Activated CD4-positive, alpha-beta T cell treated with anti-CD3 and anti-CD28 coated beads, Interleukin-2, amount 10 ng/mL, durations not matched to agents 7 days and 5 days (primary cell): ENCODE measurements around the gene WDFY1. TPM values are rescaled to one million over a fixed set of nuclear protein-coding genes. Genes with fewer than 3 reads are reported as not detected.

ENCODE experiments used
- CTCF ChIA-PET: fragments of 350-600 bp; sonication (Branson Sonifier 250); formaldehyde crosslinking; loops from one replicate; lab custom pipeline; 2021; ENCODE audit warnings: antibody characterized with exemption; lab: Charles Lee
- POLR2A ChIA-PET: fragments of 350-600 bp; sonication (Branson Sonifier 250); formaldehyde crosslinking; loops from one replicate; lab custom pipeline; 2021; ENCODE audit warnings: antibody characterized with exemption; lab: Charles Lee
- DNase-seq: peaks from one replicate; pipeline ENCODE4 v3.0.0-alpha.2; 2020
- H3K27ac Mint-ChIP-seq: one replicate; pipeline ENCODE4 v1.8.0; 2021; ENCODE audit warnings: mild to moderate bottlenecking, moderate library complexity, mixed read lengths
- H3K27me3 Mint-ChIP-seq: one replicate; pipeline ENCODE4 v1.8.0; 2021; ENCODE audit warnings: mixed read lengths
- H3K36me3 Mint-ChIP-seq: one replicate; pipeline ENCODE4 v1.8.0; 2021; ENCODE audit warnings: low read depth, mixed read lengths
- H3K4me1 Mint-ChIP-seq: one replicate; pipeline ENCODE4 v1.8.0; 2021; ENCODE audit warnings: mixed read lengths
- H3K4me3 Mint-ChIP-seq: one replicate; pipeline ENCODE4 v1.8.0; 2021; ENCODE audit warnings: mild to moderate bottlenecking, moderate library complexity, mixed read lengths
- H3K9me3 Mint-ChIP-seq: one replicate; pipeline ENCODE4 v1.8.0; 2021; ENCODE audit warnings: mixed read lengths
- total RNA-seq, 2 experiments: library from RNA; stranded (reverse); gene quantifications; one replicate each; pipeline ENCODE4 v1.2.3, GENCODE V29; 2021

WDFY1 gene
- total RNA-seq, 2 experiments from 2014 or later = 79.2 to 82.5 TPM

DNA sequence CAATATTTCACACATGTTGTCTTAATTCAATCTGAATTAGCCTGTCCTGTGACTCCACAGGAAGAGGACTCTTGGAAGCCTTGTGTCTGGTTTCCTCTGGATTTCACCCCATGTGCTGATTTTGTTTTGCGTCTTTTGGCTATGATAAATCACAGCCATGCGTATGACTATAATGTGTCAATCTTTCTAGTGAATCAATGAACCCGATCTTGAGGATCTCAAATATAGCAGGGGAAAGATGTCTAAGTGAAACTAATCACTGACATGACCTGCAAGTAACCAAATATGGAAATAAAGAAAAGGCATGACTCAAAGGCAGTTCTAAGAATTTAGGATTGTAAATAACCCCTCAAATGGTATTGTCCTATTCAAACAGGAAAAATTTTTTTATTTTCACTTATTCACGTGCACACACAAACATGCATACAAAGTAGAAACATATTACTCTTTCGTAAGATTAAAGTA, 8.2 kb downstream of the WDFY1 start:
- DNase-seq = no peak
- POLR2A ChIA-PET = no interaction called here

DNA sequence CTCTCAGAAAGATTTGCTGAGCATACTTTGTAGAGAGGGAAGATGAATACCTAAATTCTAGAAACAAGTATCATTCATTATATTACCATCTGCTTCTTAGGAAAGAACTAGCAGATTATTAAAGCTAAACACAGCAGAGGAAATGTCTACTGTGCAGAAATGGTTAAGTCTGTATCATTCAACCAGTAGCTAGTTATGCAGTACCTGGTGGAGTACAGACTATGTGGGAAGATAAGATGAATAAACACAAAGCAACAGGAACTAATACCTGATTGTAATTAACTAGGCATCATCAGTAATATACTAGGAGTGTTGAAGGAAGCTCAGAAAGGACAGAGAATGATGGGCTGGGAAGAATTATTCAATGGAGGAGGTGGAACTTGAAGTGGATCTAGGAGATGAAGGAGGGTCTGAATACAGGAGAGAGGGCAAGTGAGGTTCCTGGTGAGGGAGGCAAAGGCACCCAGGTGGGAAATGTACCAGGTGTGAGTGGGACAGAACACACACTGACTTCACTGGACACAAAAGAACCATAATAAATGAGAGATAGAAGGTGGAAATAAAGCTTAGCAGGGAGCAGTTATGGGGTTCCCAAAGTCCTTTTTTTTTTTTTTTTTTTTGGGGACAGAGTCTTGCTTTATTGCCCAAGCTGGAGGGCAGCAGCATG, 9.5 kb downstream of the WDFY1 start:
- no peak overlapping the region for H3K4me3 Mint-ChIP-seq
- no peak overlapping the region for H3K27ac Mint-ChIP-seq
- no peaks in the 10 kb centered on the region for H3K27me3 Mint-ChIP-seq
- DNase-seq = no peak
- H3K4me1 Mint-ChIP-seq = peaks cover 82% of the 10 kb centered on the region
- POLR2A ChIA-PET = no interaction called here
- peaks cover 29% of the 10 kb centered on the region for H3K36me3 Mint-ChIP-seq
- peaks cover 6% of the 10 kb centered on the region for H3K9me3 Mint-ChIP-seq
- CTCF ChIA-PET = interaction anchor here (0.9 to 1.4 kb wide), 3 partner anchors 9 to 39 kb away, joined by 3 read pairs; no protein-coding TSS in a partner anchor

More for the DNA sequence above, 8.2 kb downstream of the WDFY1 start:
- CTCF ChIA-PET = no interaction called here
- peaks cover 8% of the 10 kb centered on the region for H3K9me3 Mint-ChIP-seq
- peak overlapping the region; percentile 33 for H3K27ac Mint-ChIP-seq
- peak overlapping the region; percentile 47 for H3K4me3 Mint-ChIP-seq
- H3K36me3 Mint-ChIP-seq = peaks cover 33% of the 10 kb centered on the region
- no peaks in the 10 kb centered on the region for H3K27me3 Mint-ChIP-seq
- peaks cover 80% of the 10 kb centered on the region for H3K4me1 Mint-ChIP-seq

DNA sequence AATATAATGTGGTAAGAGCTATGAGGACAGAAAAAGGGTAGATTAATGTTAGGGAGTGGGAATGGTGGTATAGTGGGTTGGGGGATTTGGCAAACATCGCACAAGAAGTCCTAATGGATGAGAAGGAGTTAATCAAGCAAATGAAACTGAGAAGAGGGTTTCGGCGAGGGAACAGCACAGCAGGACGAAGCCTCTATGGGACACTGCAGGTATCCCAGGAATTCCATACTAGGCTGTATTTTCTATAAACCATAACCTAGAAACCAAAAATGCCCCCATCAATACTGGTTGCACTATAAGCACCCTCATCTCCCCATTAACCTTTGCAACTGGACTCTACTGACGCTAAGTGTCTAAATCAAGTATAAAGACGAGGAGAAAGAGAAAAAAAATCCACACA, 10.3 kb downstream of the WDFY1 start:
- ChIA-PET POLR2A (no interaction called here), CTCF (interaction anchor here (1.2 to 1.4 kb wide), 2 partner anchors 8 to 40 kb away, joined by 3 read pairs; no protein-coding TSS in a partner anchor)
- no peaks in the 10 kb centered on the region for H3K27me3 Mint-ChIP-seq
- H3K9me3 Mint-ChIP-seq = peaks cover 6% of the 10 kb centered on the region
- peaks cover 85% of the 10 kb centered on the region for H3K4me1 Mint-ChIP-seq
- H3K4me3 Mint-ChIP-seq = no peak overlapping the region
- DNase-seq = no peak
- H3K36me3 Mint-ChIP-seq = peaks cover 28% of the 10 kb centered on the region
- H3K27ac Mint-ChIP-seq = no peak overlapping the region

DNA sequence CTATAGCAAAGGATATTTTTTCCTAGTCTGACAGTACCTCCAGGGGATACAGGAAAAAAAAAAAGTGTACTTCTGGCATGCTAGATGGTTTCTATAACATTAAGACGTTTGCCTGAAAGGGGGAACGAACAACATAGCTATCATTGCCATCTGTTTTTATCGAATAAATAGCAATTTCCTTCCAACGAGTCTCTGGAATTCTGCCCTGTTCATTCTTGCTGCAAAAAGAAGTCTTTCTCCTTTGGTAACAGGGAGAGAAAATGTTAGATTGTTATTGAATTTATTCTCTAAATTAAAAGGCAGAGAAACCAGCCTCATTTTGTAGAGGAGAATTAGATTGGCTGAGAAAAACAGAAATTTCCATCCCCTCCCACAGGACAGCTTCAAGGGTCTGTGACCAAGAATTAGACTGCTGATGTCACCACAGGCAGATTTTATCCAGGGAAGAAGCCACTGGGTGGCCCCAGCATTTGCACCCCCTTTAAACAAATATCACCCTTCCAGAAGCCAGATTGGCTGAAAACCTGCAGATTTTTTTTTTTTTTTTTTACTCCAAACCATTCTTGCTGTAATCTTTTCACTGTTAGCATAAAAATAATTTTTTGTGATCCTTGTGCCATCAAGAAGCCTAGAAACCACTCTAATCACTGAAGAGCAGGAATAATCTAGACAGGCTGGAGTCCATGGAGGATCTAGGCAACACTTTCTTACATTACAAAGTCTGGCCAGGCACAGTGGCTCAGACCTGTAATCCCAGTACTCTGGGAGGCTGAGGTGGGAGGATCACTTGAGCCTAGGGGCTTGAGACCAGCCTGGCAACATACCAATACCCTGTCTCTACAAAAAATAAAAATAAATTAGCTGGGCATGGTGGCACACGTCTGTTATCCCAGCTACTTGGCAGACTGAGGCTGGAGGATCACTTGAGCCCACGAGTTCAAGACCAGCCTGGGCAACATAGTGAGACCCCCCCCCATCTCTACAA, 12.0 kb downstream of the WDFY1 start:
- Mint-ChIP-seq H3K4me3 (no peak overlapping the region), H3K27ac (peak overlapping the region; percentile 41), H3K27me3 (no peaks in the 10 kb centered on the region), H3K36me3 (peaks cover 17% of the 10 kb centered on the region), H3K9me3 (no peaks in the 10 kb centered on the region), H3K4me1 (peaks cover 83% of the 10 kb centered on the region)
- DNase-seq = no peak
- CTCF ChIA-PET = interaction anchor here (0.6 to 1.2 kb wide), 2 partner anchors 10 to 17 kb away, joined by 3 read pairs; no protein-coding TSS in a partner anchor
- POLR2A ChIA-PET = no interaction called here

DNA sequence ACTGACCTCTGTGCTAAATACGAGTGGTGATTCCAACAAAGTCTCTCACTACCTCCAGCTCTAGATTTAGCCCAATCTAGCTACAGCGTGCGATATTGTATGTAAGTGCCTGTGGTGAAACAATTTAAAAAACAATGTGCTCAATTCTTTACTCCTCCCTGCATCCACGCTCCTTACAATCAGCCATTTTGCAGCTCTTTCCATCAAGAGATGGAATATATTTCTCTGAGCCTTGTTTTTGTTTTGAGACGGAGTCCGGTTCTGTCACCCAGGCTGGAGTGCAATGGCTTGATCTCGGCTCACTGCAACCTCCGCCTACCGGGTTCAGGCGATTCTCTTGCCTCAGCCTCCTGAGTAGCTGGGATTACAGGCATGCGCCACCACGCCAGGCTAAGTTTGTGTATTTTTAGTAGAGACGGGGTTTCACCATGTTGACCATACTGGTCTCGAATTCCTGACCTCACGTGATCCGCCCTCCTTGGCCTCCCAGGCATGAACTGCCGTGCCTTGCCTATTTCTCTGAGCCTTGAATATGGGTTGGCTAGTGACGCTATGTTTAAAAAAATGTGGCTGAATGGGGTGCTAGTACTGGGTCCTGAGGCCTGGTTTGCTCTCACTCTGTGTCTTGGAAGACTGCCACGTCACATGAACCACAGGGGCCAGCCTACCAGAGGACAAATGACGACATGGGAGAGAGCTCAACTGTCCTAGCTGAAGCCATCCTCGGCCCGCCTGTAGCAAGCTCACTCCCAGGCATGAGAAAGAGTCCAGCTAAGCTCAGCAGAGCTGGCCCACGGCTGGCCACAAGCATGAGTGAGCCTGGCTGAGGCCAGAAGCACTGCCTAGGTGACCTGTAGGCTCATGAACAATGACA, 14.8 kb downstream of the WDFY1 start:
- CTCF ChIA-PET = interaction anchor here (1.2 to 1.4 kb wide), 3 partner anchors 11 to 38 kb away, joined by 3 read pairs; no protein-coding TSS in a partner anchor
- peaks cover 70% of the 10 kb centered on the region for H3K4me1 Mint-ChIP-seq
- H3K36me3 Mint-ChIP-seq = peaks cover 26% of the 10 kb centered on the region
- peaks cover 6% of the 10 kb centered on the region for H3K9me3 Mint-ChIP-seq
- peak overlapping the region; percentile 83 for H3K27ac Mint-ChIP-seq
- no peak for DNase-seq
- POLR2A ChIA-PET = no interaction called here
- H3K27me3 Mint-ChIP-seq = no peaks in the 10 kb centered on the region
- peak overlapping the region; percentile 50 for H3K4me3 Mint-ChIP-seq

DNA sequence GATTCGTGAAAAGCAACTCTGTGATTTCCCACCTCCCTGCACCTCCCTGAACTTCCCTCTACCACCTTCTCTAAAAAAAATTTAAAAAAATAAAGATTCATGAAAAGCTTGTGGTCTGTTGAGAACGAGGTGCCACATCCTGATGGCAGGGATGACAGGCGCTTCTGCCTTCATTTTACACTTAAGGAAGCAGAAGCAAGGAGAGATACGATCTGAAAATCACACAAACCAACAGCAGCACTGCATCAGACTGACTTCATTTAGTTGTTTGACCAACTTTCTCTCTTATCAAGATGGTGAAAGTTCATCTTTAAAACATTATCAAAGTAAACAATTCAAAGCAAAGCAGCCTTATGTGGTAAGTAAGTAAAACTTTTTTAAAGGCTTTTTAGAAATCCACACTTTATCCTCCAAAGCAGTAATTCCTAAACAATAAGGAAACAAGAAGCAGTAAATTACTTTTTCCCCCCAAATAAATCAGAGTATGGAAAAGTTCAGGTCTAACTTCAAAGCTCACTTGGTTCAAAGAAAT, 15.5 kb downstream of the WDFY1 start:
- POLR2A ChIA-PET = no interaction called here
- Mint-ChIP-seq H3K27me3 (no peaks in the 10 kb centered on the region), H3K27ac (peak overlapping the region; percentile 83), H3K4me1 (peaks cover 63% of the 10 kb centered on the region), H3K36me3 (peaks cover 29% of the 10 kb centered on the region), H3K4me3 (peak overlapping the region; percentile 50), H3K9me3 (peaks cover 6% of the 10 kb centered on the region)
- CTCF ChIA-PET = interaction anchor here (0.7 to 1.4 kb wide), 4 partner anchors 11 to 106 kb away, joined by 3 read pairs; no protein-coding TSS in a partner anchor
- DNase-seq = peak; percentile 58

DNA sequence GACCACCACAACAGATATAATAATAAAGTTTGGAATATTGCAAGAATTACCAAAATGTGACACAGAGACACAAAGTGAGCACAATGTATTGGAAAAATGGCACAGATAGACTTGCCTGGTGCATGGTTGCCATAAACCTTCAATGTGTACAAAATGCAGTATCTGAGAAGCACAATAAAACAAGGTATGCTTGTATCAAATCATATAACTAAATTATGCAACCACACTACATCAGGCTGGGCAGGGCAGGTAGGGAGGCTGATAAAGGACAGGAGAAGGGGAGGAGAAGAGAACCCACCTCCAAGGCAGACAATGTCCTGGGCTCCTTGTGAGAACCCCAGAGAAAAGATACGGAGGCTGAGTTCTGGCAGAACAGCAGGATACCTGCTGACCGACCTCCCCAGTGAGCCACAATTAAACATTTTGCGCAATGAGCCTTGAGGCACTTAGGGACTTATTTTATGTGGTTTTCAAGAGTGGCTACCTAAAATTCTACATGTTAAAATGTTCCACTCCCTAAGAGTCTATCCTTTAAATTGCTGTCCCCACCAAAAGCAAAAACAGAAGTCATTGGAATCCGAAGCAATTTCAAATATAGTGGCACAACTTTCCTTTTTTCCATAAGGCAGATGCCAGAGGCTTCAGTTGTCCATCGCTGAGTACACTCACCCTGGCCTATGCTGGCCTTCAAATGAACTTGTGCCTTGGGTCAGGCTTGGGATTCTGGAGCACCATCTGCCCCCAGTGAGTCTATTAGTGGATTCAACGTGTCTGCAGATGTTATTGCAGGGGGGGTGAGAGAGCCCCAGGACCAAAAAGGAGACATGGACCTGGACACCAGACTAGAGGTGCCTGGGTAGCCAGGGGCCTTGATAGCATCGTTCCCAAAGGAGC, 16.8 kb downstream of the WDFY1 start:
- CTCF ChIA-PET = interaction anchor here (1.1 kb wide), 1 partner anchor 19 kb away, joined by 3 read pairs; no protein-coding TSS in a partner anchor

DNA sequence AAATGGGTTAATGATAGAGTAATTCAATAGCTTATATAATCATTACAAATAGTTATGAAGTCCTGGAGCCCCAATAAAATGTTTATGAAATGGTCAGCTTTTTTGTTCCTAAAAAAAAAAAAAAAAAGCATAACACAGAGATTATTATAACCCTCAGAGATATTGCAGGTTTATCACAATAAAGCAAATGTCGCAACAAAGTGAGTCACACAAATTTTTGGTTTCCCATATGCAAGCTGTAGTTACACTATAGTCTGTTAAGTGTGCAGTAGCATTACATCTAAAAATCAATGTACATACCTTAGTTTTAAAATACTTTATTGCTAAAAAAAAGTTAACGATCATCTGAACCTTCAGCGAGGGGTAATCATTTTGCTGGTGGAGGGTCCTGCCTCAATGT, 20.0 kb downstream of the WDFY1 start:
- CTCF ChIA-PET = interaction anchor here (1.2 kb wide), 1 partner anchor 9 kb away, joined by 3 read pairs; no protein-coding TSS in a partner anchor
- DNase-seq = no peak
- Mint-ChIP-seq H3K27ac (no peak overlapping the region), H3K27me3 (no peaks in the 10 kb centered on the region), H3K36me3 (peaks cover 42% of the 10 kb centered on the region), H3K4me3 (no peak overlapping the region), H3K9me3 (peaks cover 6% of the 10 kb centered on the region), H3K4me1 (peaks cover 51% of the 10 kb centered on the region)
- POLR2A ChIA-PET = no interaction called here

More for the DNA sequence above, 16.8 kb downstream of the WDFY1 start:
- Mint-ChIP-seq H3K4me3 (no peak overlapping the region), H3K27ac (peak overlapping the region; percentile 54), H3K9me3 (peaks cover 6% of the 10 kb centered on the region), H3K27me3 (no peaks in the 10 kb centered on the region), H3K4me1 (peaks cover 59% of the 10 kb centered on the region), H3K36me3 (peaks cover 34% of the 10 kb centered on the region)
- no peak for DNase-seq
- POLR2A ChIA-PET = no interaction called here

DNA sequence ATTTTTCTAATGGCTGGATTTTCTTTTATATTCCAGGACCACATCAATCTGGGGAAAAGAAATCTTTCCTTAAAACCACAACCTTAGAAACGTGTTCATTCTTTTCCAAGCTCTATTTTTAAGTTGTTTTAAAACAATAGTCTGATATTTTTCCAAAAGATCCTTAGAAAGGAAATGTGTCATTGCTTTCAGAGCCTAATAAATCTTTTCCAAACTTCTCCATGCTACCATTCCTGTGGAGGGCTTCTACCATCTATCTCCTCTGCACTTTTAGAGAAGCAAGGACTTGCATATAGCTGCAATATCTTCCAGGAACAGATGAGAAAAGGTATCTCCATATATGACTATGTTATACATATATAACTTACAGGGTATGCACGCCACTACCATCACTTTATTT, 21.2 kb downstream of the WDFY1 start:
- DNase-seq = no peak
- no peak overlapping the region for H3K4me3 Mint-ChIP-seq

DNA sequence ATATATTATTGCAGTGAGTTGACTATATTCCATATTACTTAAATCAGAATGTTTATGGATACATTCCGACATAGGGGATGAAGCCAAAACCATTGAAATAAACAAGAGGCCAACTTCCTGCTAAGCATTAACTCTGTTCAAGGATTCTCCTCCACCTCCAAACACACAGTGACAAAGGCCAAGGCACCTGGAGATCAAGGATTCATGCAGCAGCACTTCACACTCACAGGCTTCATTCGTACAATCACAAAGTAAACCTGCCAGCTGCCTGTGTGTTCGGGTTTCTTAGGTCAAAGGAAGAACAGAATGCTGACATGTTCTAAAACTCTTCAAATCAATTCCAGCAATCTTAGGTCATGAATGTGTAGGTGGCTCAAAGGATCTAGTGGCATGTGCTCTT, 22.8 kb downstream of the WDFY1 start:
- no peak overlapping the region for H3K4me3 Mint-ChIP-seq
- CTCF ChIA-PET = interaction anchor here (1.6 kb wide), 1 partner anchor 10 kb away, joined by 3 read pairs; no protein-coding TSS in a partner anchor
- peaks cover 5% of the 10 kb centered on the region for H3K9me3 Mint-ChIP-seq
- H3K27me3 Mint-ChIP-seq = no peaks in the 10 kb centered on the region
- H3K27ac Mint-ChIP-seq = no peak overlapping the region
- peaks cover 31% of the 10 kb centered on the region for H3K4me1 Mint-ChIP-seq
- DNase-seq = no peak
- H3K36me3 Mint-ChIP-seq = peaks cover 48% of the 10 kb centered on the region
- POLR2A ChIA-PET = no interaction called here

More for the DNA sequence above, 21.2 kb downstream of the WDFY1 start:
- POLR2A ChIA-PET = no interaction called here
- Mint-ChIP-seq H3K36me3 (peaks cover 50% of the 10 kb centered on the region), H3K4me1 (peaks cover 42% of the 10 kb centered on the region), H3K27ac (no peak overlapping the region), H3K9me3 (peaks cover 6% of the 10 kb centered on the region), H3K27me3 (no peaks in the 10 kb centered on the region)
- CTCF ChIA-PET = no interaction called here

DNA sequence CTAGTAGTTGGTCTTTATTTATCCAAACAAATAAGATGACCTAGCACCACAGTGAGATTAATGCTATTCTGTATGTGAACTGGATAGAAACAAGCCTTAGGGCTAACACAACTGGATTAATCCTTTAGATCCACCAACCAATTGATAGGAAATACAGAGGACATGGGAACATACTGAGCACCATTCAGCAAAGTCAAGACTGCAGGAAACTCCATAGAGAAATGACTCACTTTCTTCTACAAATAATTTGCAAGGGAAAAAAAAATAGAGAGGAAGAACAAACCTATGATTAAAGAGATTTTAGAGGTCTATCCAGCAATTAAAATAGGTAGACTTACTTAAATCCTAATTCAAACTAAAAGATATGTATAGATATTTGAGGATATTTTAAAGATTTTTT, 23.9 kb downstream of the WDFY1 start:
- H3K27ac Mint-ChIP-seq = no peak overlapping the region
- ChIA-PET CTCF (no interaction called here), POLR2A (no interaction called here)
- peaks cover 4% of the 10 kb centered on the region for H3K9me3 Mint-ChIP-seq
- H3K4me3 Mint-ChIP-seq = no peak overlapping the region
- H3K4me1 Mint-ChIP-seq = peaks cover 31% of the 10 kb centered on the region
- peaks cover 57% of the 10 kb centered on the region for H3K36me3 Mint-ChIP-seq
- no peak for DNase-seq
- H3K27me3 Mint-ChIP-seq = no peaks in the 10 kb centered on the region
